ENCODE measurements around the gene SLC19A2.

DNA sequence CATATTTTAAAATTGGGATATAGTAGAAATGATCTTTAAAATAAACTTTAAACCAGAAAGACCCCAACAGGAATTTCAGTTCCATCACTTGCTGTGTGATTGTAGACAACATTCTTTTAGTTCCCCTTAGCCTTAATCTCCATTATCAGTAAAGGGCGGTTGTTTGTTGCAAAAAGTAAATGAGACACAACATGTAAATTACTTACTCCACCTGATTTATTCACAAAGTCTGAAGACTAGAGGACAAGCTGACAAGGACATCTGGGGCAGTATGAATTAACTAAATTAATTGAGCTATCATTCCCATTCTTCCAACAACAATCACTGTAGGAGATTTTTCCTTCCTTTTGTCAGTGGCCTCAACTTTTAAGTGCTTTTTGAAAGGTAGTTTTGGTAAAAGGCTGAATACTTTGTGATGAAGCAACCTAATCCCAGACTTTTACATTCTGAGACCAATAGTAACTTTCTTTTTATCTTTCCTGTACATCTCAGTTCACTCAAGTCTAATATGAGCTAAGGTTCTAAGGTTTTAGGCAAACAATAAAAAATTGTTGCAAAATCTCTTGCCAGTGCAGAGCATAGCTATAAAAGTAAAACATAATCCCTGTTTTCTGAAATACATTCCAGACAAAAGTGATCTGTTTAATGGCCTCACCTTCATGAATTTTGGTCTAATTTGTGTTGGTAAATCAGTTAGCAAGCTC lies 6.2 kb downstream of the SLC19A2 start:
- TF ChIP-seq, protein P1, sequence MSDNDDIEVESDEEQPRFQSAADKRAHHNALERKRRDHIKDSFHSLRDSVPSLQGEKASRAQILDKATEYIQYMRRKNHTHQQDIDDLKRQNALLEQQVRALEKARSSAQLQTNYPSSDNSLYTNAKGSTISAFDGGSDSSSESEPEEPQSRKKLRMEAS (IDR thresholded peaks at IDR 0.05): no peak
- no peak for TF ChIP-seq EZH2 (IDR thresholded peaks at IDR 0.05)
- TF ChIP-seq, protein P2, sequence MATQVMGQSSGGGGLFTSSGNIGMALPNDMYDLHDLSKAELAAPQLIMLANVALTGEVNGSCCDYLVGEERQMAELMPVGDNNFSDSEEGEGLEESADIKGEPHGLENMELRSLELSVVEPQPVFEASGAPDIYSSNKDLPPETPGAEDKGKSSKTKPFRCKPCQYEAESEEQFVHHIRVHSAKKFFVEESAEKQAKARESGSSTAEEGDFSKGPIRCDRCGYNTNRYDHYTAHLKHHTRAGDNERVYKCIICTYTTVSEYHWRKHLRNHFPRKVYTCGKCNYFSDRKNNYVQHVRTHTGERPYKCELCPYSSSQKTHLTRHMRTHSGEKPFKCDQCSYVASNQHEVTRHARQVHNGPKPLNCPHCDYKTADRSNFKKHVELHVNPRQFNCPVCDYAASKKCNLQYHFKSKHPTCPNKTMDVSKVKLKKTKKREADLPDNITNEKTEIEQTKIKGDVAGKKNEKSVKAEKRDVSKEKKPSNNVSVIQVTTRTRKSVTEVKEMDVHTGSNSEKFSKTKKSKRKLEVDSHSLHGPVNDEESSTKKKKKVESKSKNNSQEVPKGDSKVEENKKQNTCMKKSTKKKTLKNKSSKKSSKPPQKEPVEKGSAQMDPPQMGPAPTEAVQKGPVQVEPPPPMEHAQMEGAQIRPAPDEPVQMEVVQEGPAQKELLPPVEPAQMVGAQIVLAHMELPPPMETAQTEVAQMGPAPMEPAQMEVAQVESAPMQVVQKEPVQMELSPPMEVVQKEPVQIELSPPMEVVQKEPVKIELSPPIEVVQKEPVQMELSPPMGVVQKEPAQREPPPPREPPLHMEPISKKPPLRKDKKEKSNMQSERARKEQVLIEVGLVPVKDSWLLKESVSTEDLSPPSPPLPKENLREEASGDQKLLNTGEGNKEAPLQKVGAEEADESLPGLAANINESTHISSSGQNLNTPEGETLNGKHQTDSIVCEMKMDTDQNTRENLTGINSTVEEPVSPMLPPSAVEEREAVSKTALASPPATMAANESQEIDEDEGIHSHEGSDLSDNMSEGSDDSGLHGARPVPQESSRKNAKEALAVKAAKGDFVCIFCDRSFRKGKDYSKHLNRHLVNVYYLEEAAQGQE (IDR thresholded peaks at IDR 0.05; ENCODE audit: low read depth): no peak
- TF ChIP-seq, protein P3, sequence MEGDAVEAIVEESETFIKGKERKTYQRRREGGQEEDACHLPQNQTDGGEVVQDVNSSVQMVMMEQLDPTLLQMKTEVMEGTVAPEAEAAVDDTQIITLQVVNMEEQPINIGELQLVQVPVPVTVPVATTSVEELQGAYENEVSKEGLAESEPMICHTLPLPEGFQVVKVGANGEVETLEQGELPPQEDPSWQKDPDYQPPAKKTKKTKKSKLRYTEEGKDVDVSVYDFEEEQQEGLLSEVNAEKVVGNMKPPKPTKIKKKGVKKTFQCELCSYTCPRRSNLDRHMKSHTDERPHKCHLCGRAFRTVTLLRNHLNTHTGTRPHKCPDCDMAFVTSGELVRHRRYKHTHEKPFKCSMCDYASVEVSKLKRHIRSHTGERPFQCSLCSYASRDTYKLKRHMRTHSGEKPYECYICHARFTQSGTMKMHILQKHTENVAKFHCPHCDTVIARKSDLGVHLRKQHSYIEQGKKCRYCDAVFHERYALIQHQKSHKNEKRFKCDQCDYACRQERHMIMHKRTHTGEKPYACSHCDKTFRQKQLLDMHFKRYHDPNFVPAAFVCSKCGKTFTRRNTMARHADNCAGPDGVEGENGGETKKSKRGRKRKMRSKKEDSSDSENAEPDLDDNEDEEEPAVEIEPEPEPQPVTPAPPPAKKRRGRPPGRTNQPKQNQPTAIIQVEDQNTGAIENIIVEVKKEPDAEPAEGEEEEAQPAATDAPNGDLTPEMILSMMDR (IDR thresholded peaks at IDR 0.05 in 2 of 3, conservative IDR thresholded peaks at IDR 0.05 in 1 of 3; ENCODE audit: borderline replicate concordance in 1 of 3, insufficient read depth in 1 of 3, low read depth in 2 of 3, low read length in 2 of 3): no peak
- TF ChIP-seq CEBPB (IDR thresholded peaks at IDR 0.05; ENCODE audit: low read depth): no peak
- TF ChIP-seq SRF (IDR thresholded peaks at IDR 0.05; ENCODE audit: low read depth): no peak
- TF ChIP-seq, protein P4, sequence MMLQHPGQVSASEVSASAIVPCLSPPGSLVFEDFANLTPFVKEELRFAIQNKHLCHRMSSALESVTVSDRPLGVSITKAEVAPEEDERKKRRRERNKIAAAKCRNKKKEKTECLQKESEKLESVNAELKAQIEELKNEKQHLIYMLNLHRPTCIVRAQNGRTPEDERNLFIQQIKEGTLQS (IDR thresholded peaks at IDR 0.05): no peak
- TF ChIP-seq POLR2AphosphoS5 (IDR thresholded peaks at IDR 0.05; ENCODE audit: low read depth, low read length): no peak
